Thoracic aorta (tissue), 2 donors: ENCODE data around the gene VAMP4. TPM values are rescaled to one million over a fixed set of nuclear protein-coding genes. Genes with fewer than 3 reads are reported as not detected.

Experiments
- ATAC-seq: fragments of 150-250 bp; one replicate; pipeline ENCODE4 v1.8.0; 2017; ENCODE audit warnings: low read depth; ENCODE audit not compliant: insufficient number of reproducible peaks, low FRiP score
- DNase-seq: peaks from one replicate; pipeline ENCODE4 v3.0.0-alpha.2; 2020; ENCODE audit warnings: low spot score
- H3K27ac ChIP-seq, 2 donors: fragments of 200-600 bp; sonication (generic); 1 replicate in 1 of 2; 2 replicates in 1 of 2; pipeline ENCODE4 v1.5.1; 2016; ENCODE audit warnings: mild to moderate bottlenecking in 2 of 2, moderate library complexity in 2 of 2
- H3K27me3 ChIP-seq: fragments of 200-600 bp; sonication (generic); replicated peaks from 2 replicates; pipeline ENCODE4 v1.6.0; 2016; ENCODE audit warnings: mild to moderate bottlenecking; ENCODE audit not compliant: insufficient read depth
- H3K36me3 ChIP-seq: fragments of 200-600 bp; sonication (generic); one replicate; pipeline ENCODE4 v1.5.1; 2016
- H3K4me1 ChIP-seq, 2 donors: fragments of 200-600 bp; sonication (generic); 1 replicate in 1 of 2; 2 replicates in 1 of 2; pipeline versions ENCODE4 v1.5.1 to v1.6.0; 2016; ENCODE audit warnings: low read depth in 2 of 2, mild to moderate bottlenecking in 1 of 2; ENCODE audit not compliant: control insufficient read depth in 1 of 2
- H3K4me3 ChIP-seq: fragments of 200-600 bp; sonication (generic); 2 replicates; pipeline ENCODE4 v1.5.1; 2016; ENCODE audit warnings: mild to moderate bottlenecking
- H3K9me3 ChIP-seq: fragments of 200-600 bp; sonication (generic); 2 replicates; pipeline ENCODE4 v1.5.1; 2016
- CTCF ChIP-seq: fragments of 200-600 bp; sonication (generic); IDR thresholded peaks from one replicate; pipeline ENCODE4 v1.5.1; 2019; ENCODE audit warnings: antibody characterized with exemption
- total RNA-seq, 2 donors: library from RNA; depleted of rRNA; stranded (reverse); fragments of >200 nt; gene quantifications; one replicate each; pipeline versions ENCODE4 v1.1.0 to v1.2.3, GENCODE V29; 2016

The VAMP4 gene
- total RNA-seq, 2 donors from 2014 or later = 25.5 to 26.1 TPM

GRCh38 chr1:171717062-171717718 lies 24.7 kb downstream of the VAMP4 start:
- DNase-seq (no peak), ATAC-seq (no peak)
- Histone ChIP-seq H3K36me3 (no peaks in the 10 kb centered on the region), H3K27ac (peak overlapping the region; percentile 9 to 16), H3K27me3 (no peaks in the 10 kb centered on the region), H3K9me3 (no peaks in the 10 kb centered on the region), H3K4me3 (no peak overlapping the region), H3K4me1 (peaks cover 0 to 21% of the 10 kb centered on the region in 2 donors)
- no peak for TF ChIP-seq CTCF

GRCh38 chr1:171716616-171717015 lies 25.2 kb downstream of the VAMP4 start:
- Histone ChIP-seq H3K27ac (peak overlapping the region in 1 of 2 donors; percentile 16), H3K27me3 (no peaks in the 10 kb centered on the region), H3K4me1 (peaks cover 0 to 21% of the 10 kb centered on the region in 2 donors), H3K9me3 (no peaks in the 10 kb centered on the region), H3K36me3 (no peaks in the 10 kb centered on the region), H3K4me3 (no peak overlapping the region)
- no peak for TF ChIP-seq CTCF
- DNase-seq (no peak), ATAC-seq (no peak)

GRCh38 chr1:171715813-171716251 lies 26.0 kb downstream of the VAMP4 start:
- H3K4me3 ChIP-seq = no peak overlapping the region
- ATAC-seq (no peak), DNase-seq (no peak)
- H3K4me1 ChIP-seq = peaks cover 0 to 21% of the 10 kb centered on the region in 2 donors
- H3K36me3 ChIP-seq = no peaks in the 10 kb centered on the region
- no peaks in the 10 kb centered on the region for H3K9me3 ChIP-seq
- TF ChIP-seq CTCF = peak; percentile 64
- no peaks in the 10 kb centered on the region for H3K27me3 ChIP-seq
- peak overlapping the region; percentile 21 to 49 for H3K27ac ChIP-seq

- H3K27me3 ChIP-seq = no peaks in the 10 kb centered on the region
- no peak for DNase-seq
- no peak overlapping the region for H3K27ac ChIP-seq
- no peaks in the 10 kb centered on the region for H3K9me3 ChIP-seq
- H3K4me1 ChIP-seq = peaks cover 0 to 11% of the 10 kb centered on the region in 2 donors
- no peak for ATAC-seq
- no peak for TF ChIP-seq CTCF
- no peaks in the 10 kb centered on the region for H3K36me3 ChIP-seq
- no peak overlapping the region for H3K4me3 ChIP-seq
Observed at GRCh38 chr1:171712341-171712740, 29.5 kb downstream of the VAMP4 start.

GRCh38 chr1:171711643-171712042 lies 30.2 kb downstream of the VAMP4 start:
- ATAC-seq (no peak), DNase-seq (no peak)
- Histone ChIP-seq H3K4me3 (no peak overlapping the region), H3K9me3 (no peaks in the 10 kb centered on the region), H3K27me3 (no peaks in the 10 kb centered on the region), H3K4me1 (peaks cover 0 to 11% of the 10 kb centered on the region in 2 donors), H3K36me3 (no peaks in the 10 kb centered on the region), H3K27ac (no peak overlapping the region)
- TF ChIP-seq CTCF = no peak
